ENCODE data around the gene SDHAF1. TPM values are rescaled to one million over a fixed set of nuclear protein-coding genes. Genes with fewer than 3 reads are reported as not detected.

SDHAF1 gene, protein sequence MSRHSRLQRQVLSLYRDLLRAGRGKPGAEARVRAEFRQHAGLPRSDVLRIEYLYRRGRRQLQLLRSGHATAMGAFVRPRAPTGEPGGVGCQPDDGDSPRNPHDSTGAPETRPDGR
- total RNA-seq, result 7.5 and 16.1 TPM in 2 replicates

DNA sequence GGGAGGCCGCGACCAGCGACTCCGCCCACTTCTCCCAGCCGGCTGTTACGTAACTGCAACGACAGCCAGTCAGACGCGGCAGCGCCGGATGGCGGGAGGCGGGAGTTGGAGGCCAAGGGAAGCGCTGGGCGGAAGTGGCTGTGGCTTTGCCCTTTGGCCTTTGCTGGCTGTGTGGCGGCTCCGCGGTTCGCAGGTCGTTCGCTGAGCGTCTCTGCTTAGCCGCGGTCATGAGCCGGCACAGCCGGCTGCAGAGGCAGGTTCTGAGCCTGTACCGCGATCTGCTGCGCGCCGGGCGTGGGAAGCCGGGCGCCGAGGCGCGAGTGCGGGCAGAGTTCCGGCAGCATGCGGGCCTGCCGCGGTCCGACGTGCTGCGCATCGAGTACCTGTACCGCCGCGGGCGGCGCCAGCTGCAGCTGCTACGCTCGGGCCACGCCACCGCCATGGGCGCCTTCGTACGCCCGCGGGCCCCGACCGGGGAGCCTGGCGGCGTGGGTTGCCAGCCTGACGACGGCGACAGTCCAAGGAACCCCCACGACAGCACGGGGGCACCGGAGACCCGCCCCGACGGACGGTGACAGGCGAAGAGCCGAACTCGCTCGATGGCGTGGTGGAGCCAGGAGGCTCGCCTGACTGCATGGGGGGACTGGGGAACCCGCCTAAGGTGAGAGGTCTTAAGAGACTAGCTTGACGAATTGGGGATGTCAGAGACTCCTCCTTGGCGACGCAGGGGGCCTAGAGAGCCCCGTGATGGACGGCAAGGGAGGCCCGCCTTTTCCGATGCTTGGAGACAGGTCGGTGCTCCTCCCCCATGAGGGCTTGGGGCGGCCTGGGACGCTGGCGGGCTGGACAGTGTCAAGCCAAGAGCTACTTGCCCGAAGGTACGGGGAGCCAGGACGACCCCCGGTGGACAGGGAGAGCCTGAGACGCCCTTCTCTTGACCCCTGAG lies at the start of gene SDHAF1:
Gene SDHAF1, plus strand, starts transcription at position 141 of the 946 bp plus-strand sequence. Its CDS starts 87 bp downstream, at position 228.

DNA sequence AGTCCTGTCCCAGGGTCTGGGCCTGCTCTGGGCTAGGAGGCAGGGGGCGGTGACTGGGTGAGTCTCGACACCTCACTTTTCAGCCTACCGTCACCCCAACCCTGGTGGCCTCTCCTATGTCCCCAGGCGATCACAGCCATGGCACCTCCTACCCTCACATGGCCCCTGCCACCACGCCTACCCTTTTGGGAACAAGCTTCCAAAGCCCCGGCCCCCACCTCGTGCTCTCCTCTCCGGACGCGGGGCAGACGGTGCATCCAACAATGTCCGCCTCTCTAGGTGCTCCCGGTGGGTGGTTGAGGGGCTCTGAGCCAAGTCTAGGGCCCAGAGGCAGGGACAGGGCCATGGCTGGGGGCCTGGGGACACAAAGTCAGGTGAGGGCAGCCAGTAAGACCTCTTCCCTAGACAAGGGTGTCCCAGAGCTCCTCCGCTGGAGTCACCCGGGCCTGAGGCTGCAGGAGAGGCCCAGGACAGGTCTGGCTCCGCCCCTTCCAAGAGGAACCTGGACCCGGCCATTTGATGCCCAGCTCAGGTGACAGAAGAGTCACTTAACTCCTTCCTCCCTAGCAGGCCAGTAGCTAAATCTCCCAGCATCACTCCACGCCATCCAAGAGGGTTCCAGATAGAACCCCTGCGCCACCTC lies 13.5 kb downstream of the SDHAF1 start, which contains the start of gene SYNE4:
Gene SYNE4, minus strand, starts transcription at position 478 of the 643 bp plus-strand sequence. Its CDS starts 132 bp downstream, at position 346.

DNA sequence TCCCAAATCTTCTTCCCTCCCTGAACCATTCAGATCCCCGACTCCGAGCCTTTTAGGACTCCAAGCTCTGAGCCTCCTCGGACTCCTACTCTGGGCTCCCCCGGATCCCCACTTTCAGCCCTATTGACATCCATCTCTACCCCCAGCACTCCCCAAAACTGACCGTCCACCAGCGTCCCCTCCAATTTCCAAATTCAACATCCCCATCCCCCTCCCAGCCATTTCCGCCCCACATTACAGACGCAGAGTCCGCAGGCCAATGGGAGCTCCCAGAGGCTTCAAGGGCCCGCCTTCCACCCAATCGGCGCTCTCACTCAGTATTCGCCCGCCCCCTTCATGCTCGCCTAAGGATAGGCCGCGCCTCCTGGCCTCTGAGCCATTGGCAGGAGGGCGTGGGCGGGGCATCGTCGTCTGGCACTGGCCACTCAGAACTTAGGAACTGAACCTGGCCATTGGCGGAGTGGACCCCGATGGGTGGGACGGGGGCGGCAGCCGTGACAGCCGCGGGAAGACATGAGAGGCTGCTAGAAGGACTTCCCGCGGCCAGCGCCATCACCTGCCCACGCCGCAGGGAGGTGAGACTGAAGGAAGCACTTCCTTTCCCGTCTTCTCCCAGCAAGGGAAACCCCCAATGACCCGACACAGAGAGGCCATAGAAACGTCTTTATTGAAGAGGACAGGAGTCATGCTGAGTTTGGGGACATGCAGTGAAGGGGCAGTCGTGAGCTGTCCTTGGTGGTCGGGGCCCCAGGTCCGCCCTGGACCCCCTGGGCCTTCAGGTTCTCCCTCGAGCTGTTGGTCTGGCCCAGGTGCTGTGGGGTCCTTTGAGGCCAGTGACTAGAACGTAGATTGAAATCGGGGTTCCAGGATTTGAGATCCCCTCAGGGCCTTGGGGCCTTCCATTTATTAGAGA lies 19.3 kb downstream of the SDHAF1 start, which contains the start of gene ALKBH6:
Gene ALKBH6, minus strand, starts transcription at position 202 of the 913 bp plus-strand sequence. CDS start 816 bp downstream, outside the sequence.

DNA sequence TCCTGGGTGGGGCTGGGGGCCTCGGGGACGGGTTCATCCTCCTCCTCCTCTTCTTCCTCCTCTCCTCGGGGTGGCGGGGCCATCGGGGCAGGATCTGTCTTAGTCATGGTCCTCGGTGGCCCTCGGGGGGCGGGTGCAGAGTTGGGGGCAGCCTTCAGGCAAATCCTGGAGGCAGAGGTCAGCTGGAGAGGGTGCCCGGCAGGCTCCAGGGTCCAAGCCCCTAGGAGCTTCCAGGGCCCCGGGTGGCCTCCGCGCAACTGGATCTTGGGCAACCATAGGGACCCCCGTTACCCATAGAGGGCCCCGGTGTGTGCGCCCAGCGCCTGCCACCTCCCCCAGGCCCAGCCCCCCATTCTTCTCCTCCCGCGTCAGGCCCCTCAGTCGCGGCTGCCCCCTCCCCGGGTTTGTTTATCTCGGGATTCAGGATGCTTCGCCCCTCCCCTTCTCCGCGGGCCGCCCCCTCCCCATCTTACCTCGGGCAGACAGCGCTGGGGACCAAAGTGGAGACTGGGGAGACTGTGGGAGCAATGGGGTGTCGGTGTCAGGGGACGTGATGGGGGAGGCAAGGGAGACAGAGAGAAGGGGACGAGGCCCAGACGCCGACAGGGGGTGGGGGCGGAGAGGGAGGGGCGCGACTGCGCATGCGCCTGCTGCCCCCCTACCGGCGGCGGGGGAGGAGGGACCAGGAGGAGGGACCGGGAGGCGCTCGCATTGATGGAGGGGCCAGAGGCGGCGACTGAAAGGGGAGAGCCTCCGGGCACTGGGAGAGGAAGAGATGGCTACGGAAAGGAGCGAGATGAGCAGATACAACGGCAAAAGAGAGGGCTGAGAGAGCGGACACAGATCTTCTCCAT lies 37.5 kb downstream of the SDHAF1 start, which contains the start of gene CLIP3:
Gene CLIP3, minus strand, starts transcription at position 623 of the 854 bp plus-strand sequence. Its CDS starts 516 bp downstream, at position 107.

Other genes with a start within 250 kb of the SDHAF1 start
- gene U2AF1L4, start 249.8 kb upstream of the SDHAF1 start, total RNA-seq, result 9.1 and 12.6 TPM in 2 replicates
- gene PSENEN, start 249.5 kb upstream of the SDHAF1 start, total RNA-seq, result 14.9 and 15.7 TPM in 2 replicates
- gene LIN37, start 246.6 kb upstream of the SDHAF1 start, total RNA-seq, result 5.8 and 7.3 TPM in 2 replicates
- under 0.01 and 0.28 TPM in 2 replicates for gene HSPB6, start 238.2 kb upstream of the SDHAF1 start, total RNA-seq
- gene PROSER3, start 237.0 kb upstream of the SDHAF1 start, total RNA-seq, result 2.1 and 5.7 TPM in 2 replicates
- 0.57 TPM in 1 of 2 replicates, not detected in the other for gene ARHGAP33, start 219.6 kb upstream of the SDHAF1 start, total RNA-seq
- not detected in 2 replicates for gene PRODH2, start 182.3 kb upstream of the SDHAF1 start, total RNA-seq
- gene NPHS1, start 142.7 kb upstream of the SDHAF1 start, total RNA-seq, result not detected in 2 replicates
- not detected in 2 replicates for gene KIRREL2, start 138.3 kb upstream of the SDHAF1 start, total RNA-seq
- 0.64 TPM in 1 of 2 replicates, not detected in the other for gene APLP1, start 126.6 kb upstream of the SDHAF1 start, total RNA-seq
- gene NFKBID, start 94.6 kb upstream of the SDHAF1 start, total RNA-seq, result 3.4 and 3.6 TPM in 2 replicates
- 0.14 TPM in 1 of 2 replicates, not detected in the other for gene HCST, start 92.7 kb upstream of the SDHAF1 start, total RNA-seq
- gene TYROBP, start 86.9 kb upstream of the SDHAF1 start, total RNA-seq, result not detected in 2 replicates
- gene LRFN3, start 58.8 kb upstream of the SDHAF1 start, total RNA-seq, result 2.4 and 6.5 TPM in 2 replicates
- gene SYNE4, start 13.6 kb downstream of the SDHAF1 start, total RNA-seq, result 1.4 and 5.2 TPM in 2 replicates
- 12.0 and 15.4 TPM in 2 replicates for gene ALKBH6, start 19.0 kb downstream of the SDHAF1 start, total RNA-seq
- 0.36 TPM in 1 of 2 replicates, not detected in the other for gene CLIP3, start 37.7 kb downstream of the SDHAF1 start, total RNA-seq
- gene THAP8, start 59.1 kb downstream of the SDHAF1 start, total RNA-seq, result 2.4 and 2.8 TPM in 2 replicates
- gene WDR62, start 59.7 kb downstream of the SDHAF1 start, total RNA-seq, result 0.28 and 0.68 TPM in 2 replicates
- gene OVOL3, start 116.0 kb downstream of the SDHAF1 start, total RNA-seq, result not detected in 2 replicates
- gene POLR2I, start 119.7 kb downstream of the SDHAF1 start, total RNA-seq, result 63.3 and 89.9 TPM in 2 replicates
- gene TBCB, start 120.3 kb downstream of the SDHAF1 start, total RNA-seq, result 102 and 103 TPM in 2 replicates
- 258 and 283 TPM in 2 replicates for gene CAPNS1, start 144.9 kb downstream of the SDHAF1 start, total RNA-seq
- not detected in 2 replicates for gene COX7A1, start 157.3 kb downstream of the SDHAF1 start, total RNA-seq
- gene ZNF565, start 219.5 kb downstream of the SDHAF1 start, total RNA-seq, result 7.2 and 8.7 TPM in 2 replicates
- 184 and 199 TPM in 2 replicates for gene ZNF146, start 219.9 kb downstream of the SDHAF1 start, total RNA-seq

Data from nasal cavity respiratory epithelium epithelial cell of viscerocranial mucosa (primary cell).